Liver (tissue), 3 donors: ENCODE measurements around the gene PCSK6.

Experiments
- CTCF ChIP-seq: fragments of 150-350 bp; IDR thresholded peaks from 2 replicates; pipeline ENCODE4 v1.5.1; 2017; ENCODE audit warnings: improper control_type of control experiment, low read depth, low read length; ENCODE audit not compliant: missing input control
- EGR1 ChIP-seq, 2 donors: IDR thresholded peaks; 2 replicates each; pipeline ENCODE4 v1.6.1; 2016 to 2018; ENCODE audit warnings: antibody characterized with exemption in 2 of 2, low read depth in 2 of 2
- FOXA1 ChIP-seq: IDR thresholded peaks from 2 replicates; pipeline ENCODE4 v1.6.1; 2016; ENCODE audit warnings: antibody characterized with exemption
- GABPA ChIP-seq, 2 donors: IDR thresholded peaks in 1 of 2; conservative IDR thresholded peaks in 1 of 2; 2 replicates each; pipeline ENCODE4 v1.6.1; 2016; ENCODE audit warnings: antibody characterized with exemption in 2 of 2, mild to moderate bottlenecking in 1 of 2, moderate library complexity in 1 of 2
- RAD21 ChIP-seq, 2 donors: IDR thresholded peaks; 2 replicates each; pipeline ENCODE4 v1.6.1; 2016; ENCODE audit warnings: antibody characterized with exemption in 2 of 2, mild to moderate bottlenecking in 2 of 2
- REST ChIP-seq: IDR thresholded peaks from 2 replicates; pipeline ENCODE4 v1.6.1; 2016; ENCODE audit warnings: antibody characterized with exemption, mild to moderate bottlenecking
- RXRA ChIP-seq, 2 donors: IDR thresholded peaks; 2 replicates each; pipeline ENCODE4 v1.6.1; 2017 to 2018; ENCODE audit warnings: antibody characterized with exemption in 2 of 2, mild to moderate bottlenecking in 1 of 2
- SP1 ChIP-seq: IDR thresholded peaks from 2 replicates; pipeline ENCODE4 v1.6.1; 2018; ENCODE audit warnings: antibody characterized with exemption, mild to moderate bottlenecking
- YY1 ChIP-seq: IDR thresholded peaks from 2 replicates; pipeline ENCODE4 v1.6.1; 2016; ENCODE audit warnings: antibody characterized with exemption, mild to moderate bottlenecking
- donor health status: healthy.
- donor health status: healthy.

DNA sequence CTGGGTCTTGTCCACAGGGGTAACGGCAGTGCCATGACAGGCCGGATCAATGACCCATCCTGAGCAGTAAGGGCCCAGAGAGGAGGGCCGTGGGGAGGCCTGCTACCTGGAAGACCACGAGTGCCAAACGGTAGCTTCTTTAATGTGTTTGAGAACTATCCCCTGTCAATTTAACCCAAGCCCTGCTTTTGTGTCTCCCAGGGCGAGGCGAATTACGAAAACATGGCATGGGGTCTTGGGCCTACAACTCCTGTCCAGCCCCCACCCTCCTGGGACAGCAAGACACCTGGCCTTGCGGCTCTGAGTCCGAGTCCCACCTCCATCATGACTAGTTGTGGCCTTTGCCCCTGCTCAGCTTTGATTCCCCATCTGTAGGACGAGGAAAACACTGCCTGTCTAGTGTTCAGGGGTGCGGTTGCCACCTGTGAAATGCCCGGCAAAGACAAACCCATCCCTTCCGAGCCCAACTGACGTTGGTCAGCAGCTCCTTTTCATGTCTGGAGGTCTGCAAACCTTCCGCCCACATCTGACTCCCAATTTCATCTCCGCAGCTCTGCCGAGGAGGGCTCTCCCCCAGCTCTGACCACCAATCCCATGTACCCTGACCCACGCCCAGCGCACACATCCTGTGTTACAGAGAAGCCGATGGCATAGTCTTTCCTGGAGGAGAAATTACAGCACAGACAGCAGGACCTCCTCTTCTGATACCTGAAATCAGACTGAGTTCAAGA, 165.5 kb downstream of the PCSK6 start:
- no peak for TF ChIP-seq EGR1 (IDR thresholded peaks at IDR 0.05; ENCODE audit: low read depth in 2 of 2)
- TF ChIP-seq CTCF = no peak
- TF ChIP-seq REST = no peak
- no peak for TF ChIP-seq YY1
- TF ChIP-seq SP1 = no peak
- no peak for TF ChIP-seq RXRA (IDR thresholded peaks at IDR 0.05)
- no peak for TF ChIP-seq GABPA (IDR thresholded peaks at IDR 0.05 in 1 of 2, conservative IDR thresholded peaks at IDR 0.05 in 1 of 2)
- TF ChIP-seq RAD21 (IDR thresholded peaks at IDR 0.05) = no peak
- no peak for TF ChIP-seq FOXA1
